ENCODE measurements around the gene TEAD1.

DNA sequence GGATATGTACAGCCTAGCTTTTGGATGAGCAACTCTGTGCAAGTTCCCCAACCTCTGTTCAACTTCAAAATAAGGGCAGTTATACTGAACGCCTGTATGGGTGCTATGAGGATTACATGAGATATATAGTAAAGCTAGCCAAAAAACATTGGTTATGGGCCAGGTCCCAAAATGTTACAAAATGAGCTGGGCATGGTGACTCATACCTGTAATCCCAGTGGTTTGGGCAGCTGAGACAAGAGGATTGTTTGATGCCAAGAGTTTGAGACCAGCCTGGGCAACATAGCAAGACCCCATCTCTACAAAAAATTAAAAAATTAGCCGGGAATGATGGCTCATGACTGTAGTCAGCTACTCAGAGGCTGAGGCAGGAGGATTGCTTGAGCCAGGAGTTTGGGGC is 118.4 kb downstream of the TEAD1 start:
- no peak for TF ChIP-seq CTCF (IDR thresholded peaks at IDR 0.05)
- no peak for TF ChIP-seq ZFX (IDR thresholded peaks at IDR 0.05; ENCODE audit: borderline replicate concordance)

Data from 22Rv1 (cell line).